Left lobe of liver (tissue), 2 donors: ENCODE results near the gene PLA2G2E. TPM values are rescaled to one million over a fixed set of nuclear protein-coding genes. Genes with fewer than 3 reads are reported as not detected.
"Not testable (repeated sequence)": the region's sequence is repeated elsewhere in the genome, so short reads cannot be mapped to it uniquely, and the experiment has no call there.

Source experiments
- ATAC-seq: fragments of 200-7000 bp; cut with Tn5 transposase; one replicate; pipeline ENCODE4 v1.9.1; 2020; ENCODE audit warnings: mild to moderate bottlenecking, moderate library complexity
- DNase-seq: peaks from one replicate; pipeline ENCODE4 v3.0.0-alpha.2; 2020; ENCODE audit warnings: low spot score
- total RNA-seq: library from RNA; stranded (reverse); gene quantifications from one replicate; pipeline ENCODE4 v1.2.1, GENCODE V29; 2021
- donor health status: DM: no; HTN: no; CAD: no; lungs with moderate emphysema.
- donor health status: DM: no; HTN: yes; CAD: no.

The PLA2G2E gene
- total RNA-seq, 1 donor from 2014 or later: not detected

DNA sequence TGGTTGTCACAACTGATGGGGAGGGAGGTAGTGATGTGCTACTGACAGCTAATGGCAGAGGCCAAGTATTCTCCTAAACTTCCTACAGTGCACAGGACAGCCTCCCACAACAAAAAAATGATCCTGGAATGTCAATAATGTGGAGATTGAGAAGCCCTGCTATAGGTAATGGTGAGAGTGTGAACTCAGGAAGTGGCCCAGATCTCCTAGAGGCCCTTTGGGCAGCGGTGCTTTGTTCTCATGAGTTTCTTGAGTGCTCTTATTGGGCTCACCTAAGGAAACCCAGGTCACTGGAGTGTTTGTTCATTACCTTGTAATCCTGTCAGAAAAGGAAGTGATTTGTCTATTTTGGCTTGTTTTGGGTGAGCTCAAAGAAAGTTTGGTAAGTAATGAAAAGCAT is 35.3 kb downstream of the PLA2G2E start:
- DNase-seq (no peak), ATAC-seq (no peak)

DNA sequence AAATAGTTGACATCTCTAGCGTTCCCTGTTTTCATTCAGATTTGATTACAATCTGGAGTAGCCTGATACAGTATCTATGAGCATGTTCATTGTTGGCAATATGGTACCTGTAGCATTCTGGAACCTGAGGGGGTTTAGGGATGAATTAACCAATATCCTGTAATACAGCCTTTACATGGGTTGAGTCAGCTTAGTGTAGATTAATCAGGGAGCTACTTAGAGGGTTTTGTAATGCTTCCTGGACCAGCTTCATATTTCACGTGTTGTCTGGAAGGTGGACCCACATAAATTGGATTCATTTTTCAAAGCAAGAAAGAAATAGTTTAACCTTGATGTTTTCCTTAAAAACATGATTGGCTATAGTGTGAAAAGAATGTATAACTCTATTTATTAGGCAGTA is 37.6 kb downstream of the PLA2G2E start:
- ATAC-seq: no peak
- DNase-seq: no peak

DNA sequence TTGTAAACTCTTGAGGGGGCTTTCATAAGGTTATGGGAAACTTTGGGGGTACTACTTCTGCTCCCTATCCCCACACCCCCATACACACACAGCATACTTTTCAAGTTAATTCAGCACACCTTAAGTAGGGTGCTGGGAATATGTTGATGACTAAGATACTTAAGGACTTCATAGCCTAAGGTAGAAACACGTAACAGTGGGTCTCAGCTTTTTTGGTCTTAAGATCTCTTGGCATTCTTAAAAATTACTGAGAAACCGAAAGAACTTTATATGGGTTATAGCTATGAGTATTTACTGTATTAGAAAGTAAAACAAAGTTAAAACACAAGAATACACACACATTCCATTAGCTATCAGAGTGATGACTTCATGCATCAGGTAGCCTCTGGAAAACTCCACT is 39.1 kb downstream of the PLA2G2E start:
- DNase-seq: no peak
- ATAC-seq: no peak

DNA sequence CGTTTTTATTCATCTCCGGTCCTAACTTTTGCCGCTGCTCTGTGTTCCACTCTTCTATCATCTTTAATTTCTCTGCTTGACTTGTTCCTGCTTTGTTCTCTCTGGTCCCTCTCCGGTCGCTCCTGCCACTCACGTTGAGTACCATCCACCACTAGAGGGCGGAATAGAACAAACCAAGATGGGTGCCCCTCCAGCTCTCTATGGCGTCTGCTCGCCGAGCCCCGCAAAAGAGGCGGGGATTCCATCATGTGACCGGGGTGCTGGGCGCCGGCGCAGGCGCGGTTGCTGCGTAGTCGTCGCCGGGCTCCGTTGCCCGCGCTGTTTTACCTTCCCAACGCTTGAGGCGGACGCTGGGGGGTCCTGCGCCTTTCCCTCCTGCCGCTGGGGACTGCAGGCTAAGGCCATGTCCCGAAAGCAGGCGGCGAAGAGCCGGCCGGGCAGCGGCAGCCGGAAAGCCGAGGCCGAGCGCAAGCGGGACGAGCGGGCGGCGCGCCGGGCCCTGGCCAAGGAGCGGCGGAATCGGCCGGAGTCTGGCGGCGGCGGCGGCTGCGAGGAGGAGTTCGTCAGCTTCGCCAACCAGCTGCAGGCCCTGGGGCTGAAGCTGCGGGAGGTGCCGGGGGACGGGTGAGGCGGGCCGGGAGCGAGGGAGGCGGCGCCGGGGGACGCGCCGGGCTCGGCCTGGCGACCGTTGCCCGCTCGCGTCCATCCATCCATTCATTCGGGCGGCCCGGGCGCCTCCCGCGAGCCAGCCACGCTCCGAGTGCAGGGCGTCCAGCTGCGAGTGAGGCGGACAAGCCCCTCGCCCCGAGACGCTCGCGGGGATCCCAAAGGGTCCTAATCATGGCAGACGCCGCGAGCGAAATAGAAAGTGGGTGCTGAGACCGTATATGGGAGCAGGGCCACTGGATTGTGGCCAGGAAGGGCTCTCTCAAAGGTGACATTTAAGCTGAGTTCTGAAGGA is 41.0 kb downstream of the PLA2G2E start, which contains the start of gene OTUD3:
Gene OTUD3 (plus strand): TSS at position 285 of the 961 bp plus-strand sequence. CDS start 119 bp downstream, at position 404.
- ATAC-seq: peak; percentile 99
- peak; percentile 96 for DNase-seq

- ATAC-seq, DNase-seq: not testable (repeated sequence)
Measured at GRCh38 chr1:19880841-19881240, 42.6 kb downstream of the PLA2G2E start.

- ATAC-seq: no peak
- DNase-seq: no peak
Measured at GRCh38 chr1:19879661-19880060, 43.8 kb downstream of the PLA2G2E start.

DNA sequence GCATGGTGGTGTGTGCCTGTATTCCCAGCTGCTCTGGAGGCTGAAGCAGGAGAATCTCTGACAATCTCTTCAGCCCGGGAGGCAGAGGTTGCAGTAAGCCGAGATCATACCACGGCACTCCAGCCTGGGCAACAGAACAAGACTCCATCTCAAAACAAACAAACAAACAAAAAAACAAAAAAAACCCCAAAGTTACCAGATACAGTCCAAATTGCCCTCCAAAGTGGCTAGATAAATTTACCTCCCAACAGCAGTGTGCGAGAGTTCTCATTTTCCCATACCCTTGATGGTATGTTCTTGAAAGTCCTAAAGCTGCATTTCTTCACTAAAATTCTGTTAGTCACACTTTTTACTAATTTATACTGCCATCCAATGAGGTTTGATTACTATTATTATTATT is 44.2 kb downstream of the PLA2G2E start:
- no peak for ATAC-seq
- DNase-seq: no peak

- DNase-seq (no peak), ATAC-seq (no peak)
Measured at GRCh38 chr1:19878637-19878985, 44.8 kb downstream of the PLA2G2E start.

- DNase-seq (no peak), ATAC-seq (no peak)
Measured at GRCh38 chr1:19877821-19878636, 45.4 kb downstream of the PLA2G2E start.

- DNase-seq (no peak), ATAC-seq (no peak)
Measured at GRCh38 chr1:19877181-19877750, 46.2 kb downstream of the PLA2G2E start.

DNA sequence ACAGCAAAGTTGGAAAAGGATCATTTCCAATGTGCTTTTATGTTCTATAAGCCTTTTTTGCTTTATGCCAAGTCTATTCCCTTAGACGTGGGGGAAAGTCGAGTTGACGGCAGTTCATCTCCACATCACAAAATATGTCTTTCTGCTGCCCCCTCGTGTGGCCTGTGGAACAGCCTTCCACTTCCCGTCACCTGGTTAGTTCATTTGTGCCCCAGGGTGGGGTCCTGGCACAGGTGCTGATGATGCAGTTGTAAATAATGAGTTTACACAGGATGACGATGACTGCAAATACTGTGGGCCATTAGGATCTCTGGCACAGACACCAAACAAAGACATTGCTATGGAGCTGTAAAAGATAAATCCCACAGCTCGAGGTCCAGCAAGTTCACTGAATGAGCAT is 51.2 kb downstream of the PLA2G2E start:
- ATAC-seq (peak; percentile 93), DNase-seq (peak; percentile 51)

Other genes with a start within 250 kb of the PLA2G2E start
- gene TMCO4, start 123.7 kb downstream of the PLA2G2E start, total RNA-seq: 9.8 TPM
- gene RNF186, start 108.3 kb downstream of the PLA2G2E start, total RNA-seq: 0.60 TPM
- gene OTUD3, start 41.2 kb downstream of the PLA2G2E start, total RNA-seq: 1.8 TPM
- 128 TPM for gene PLA2G2A, start 56.0 kb upstream of the PLA2G2E start, total RNA-seq
- gene PLA2G5, start 146.6 kb upstream of the PLA2G2E start, total RNA-seq: 5.8 TPM
- gene PLA2G2D, start 195.9 kb upstream of the PLA2G2E start, total RNA-seq: not detected
- not detected for gene PLA2G2F, start 215.7 kb upstream of the PLA2G2E start, total RNA-seq